HUES64 (cell line): ENCODE measurements around the gene FDX1.

ENCODE experiments used
- H3K27ac ChIP-seq: 2 replicates; pipeline ENCODE4 v1.7.0; 2013; ENCODE audit warnings: low read depth, low read length, inconsistent platforms
- H3K27me3 ChIP-seq: 2 replicates; pipeline ENCODE4 v1.6.1; 2013; ENCODE audit warnings: mild to moderate bottlenecking, low read length; ENCODE audit not compliant: insufficient read depth
- H3K36me3 ChIP-seq: 2 replicates; pipeline ENCODE4 v1.6.1; 2013; ENCODE audit warnings: mild to moderate bottlenecking, low read length; ENCODE audit not compliant: insufficient read depth
- H3K4me1 ChIP-seq: 2 replicates; pipeline ENCODE4 v1.6.1; 2013; ENCODE audit warnings: mild to moderate bottlenecking, low read length, moderate library complexity; ENCODE audit not compliant: insufficient read depth
- H3K4me3 ChIP-seq: 2 replicates; pipeline ENCODE4 v1.5.1; 2013; ENCODE audit warnings: mild to moderate bottlenecking, low read length, moderate library complexity
- H3K9ac ChIP-seq: 2 replicates; pipeline ENCODE4 v1.6.1; 2013; ENCODE audit warnings: mild to moderate bottlenecking, low read depth, low read length
- H3K9me3 ChIP-seq: 2 replicates; pipeline ENCODE4 v1.6.1; 2013; ENCODE audit warnings: low read depth, low read length; ENCODE audit not compliant: insufficient read depth
- WGBS: fragments of 150-250, 120-280 bp; methylation state at CpG from one replicate; pipeline ENCODE4 v1.1.7; 2013; ENCODE audit warnings: missing lambda C conversion rate; 5-methylcytosine and 5-hydroxymethylcytosine counted together

The FDX1 gene

DNA sequence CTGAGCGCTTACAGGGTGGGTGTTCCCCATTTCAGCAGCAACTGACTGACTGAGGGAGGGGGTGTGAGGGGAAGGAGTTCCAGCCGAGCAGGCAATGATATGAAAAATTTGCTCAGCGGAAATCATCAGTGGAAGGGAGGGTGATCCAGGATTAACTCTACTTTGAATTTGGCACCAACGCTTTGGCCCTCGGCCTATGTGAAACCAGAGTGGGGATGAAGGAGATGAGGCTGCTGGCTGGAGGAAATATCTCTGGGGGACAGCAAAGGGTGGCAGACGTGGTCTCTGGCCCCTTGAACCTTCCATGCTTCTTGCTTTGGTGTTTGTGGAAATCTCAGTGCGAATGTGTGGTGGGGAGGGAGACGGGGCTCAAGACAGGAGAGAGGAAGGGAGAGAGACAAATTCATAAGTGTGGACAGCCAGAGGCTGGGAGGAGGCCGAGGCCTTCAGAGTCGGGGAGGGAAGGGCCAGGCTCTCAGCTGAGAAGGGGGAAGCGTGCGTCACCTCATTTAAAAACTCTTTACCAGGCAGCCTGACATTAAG is 83.6 kb downstream of the FDX1 start:
- Histone ChIP-seq H3K9me3 (no peaks in the 10 kb centered on the region), H3K27me3 (no peaks in the 10 kb centered on the region), H3K27ac (no peak overlapping the region), H3K4me1 (no peaks in the 10 kb centered on the region), H3K36me3 (no peaks in the 10 kb centered on the region), H3K4me3 (no peak overlapping the region), H3K9ac (no peak overlapping the region)
- WGBS, result 95% methylated on average over 12 of the region's 12 CpGs

DNA sequence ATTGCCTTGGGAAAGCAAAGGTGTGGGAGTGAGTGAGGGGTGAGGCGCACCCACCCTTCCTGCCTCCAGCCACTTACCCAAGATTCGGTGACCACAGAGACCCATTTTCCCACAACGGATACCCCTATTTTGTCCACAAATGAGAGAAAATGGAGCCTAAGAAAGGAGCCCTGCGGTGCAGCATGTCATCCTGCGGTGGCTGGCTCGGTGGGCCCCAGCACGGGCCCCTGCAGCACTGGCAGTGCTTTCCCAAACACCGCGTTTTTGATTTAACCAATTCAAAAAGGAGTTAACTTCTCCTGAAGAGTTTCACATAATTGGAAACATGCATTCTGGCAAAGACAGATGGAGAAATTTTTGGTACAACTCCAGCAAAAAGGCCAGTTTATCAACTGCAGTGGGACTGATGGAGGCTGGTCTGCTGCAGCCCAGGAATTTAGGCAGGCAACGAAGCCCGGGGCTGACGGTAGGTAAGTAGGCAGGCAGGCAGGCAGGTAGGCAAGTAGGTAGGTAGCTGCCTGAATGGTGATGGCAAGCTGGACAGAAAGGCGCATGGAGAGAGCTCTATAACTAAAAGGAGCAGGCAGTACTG is 84.2 kb downstream of the FDX1 start:
- H3K9me3 ChIP-seq, result 0 out of 2 replicates have a peak, but pooled peaks cover 4% of the 10 kb centered on the region
- WGBS, result 94% methylated on average over 12 of the region's 13 CpGs

More for the DNA sequence above, 84.2 kb downstream of the FDX1 start:
- H3K4me1 ChIP-seq, result no peaks in the 10 kb centered on the region
- H3K36me3 ChIP-seq, result no peaks in the 10 kb centered on the region
- no peaks in the 10 kb centered on the region for H3K27me3 ChIP-seq
- no peak overlapping the region for H3K27ac ChIP-seq
- H3K4me3 ChIP-seq, result no peak overlapping the region
- no peak overlapping the region for H3K9ac ChIP-seq
